ENCODE data around the gene PSMA2.

GRCh38 chr7:42950417-42950816, 18.4 kb upstream of the PSMA2 start:
- TF ChIP-seq CTCF (conservative IDR thresholded peaks at IDR 0.05) = no peak
- no peak for TF ChIP-seq ZFX (IDR thresholded peaks at IDR 0.05)
